ENCODE data around the gene ANKRD30B. TPM values are rescaled to one million over a fixed set of nuclear protein-coding genes. Genes with fewer than 3 reads are reported as not detected.
"Not testable (repeated sequence)": the region's sequence is repeated elsewhere in the genome, so short reads cannot be mapped to it uniquely, and the experiment has no call there.

The ANKRD30B gene
- total RNA-seq, 6 experiments from 2014 or later, result not detected

GRCh38 chr18:14781671-14782070 is 33.7 kb downstream of the ANKRD30B start:
- Mint-ChIP-seq H3K9me3 (peaks cover 37% of the 10 kb centered on the region), H3K27ac (no peak overlapping the region)

GRCh38 chr18:14784133-14784532 is 36.2 kb downstream of the ANKRD30B start:
- Mint-ChIP-seq H3K4me1 (ENCODE audit: low read depth) (no peaks in the 10 kb centered on the region), H3K36me3 (ENCODE audit: low read depth) (no peaks in the 10 kb centered on the region; the same call in 1 of the 2 replicates), H3K27me3 (ENCODE audit: insufficient read depth) (no peaks in the 10 kb centered on the region), H3K27ac (no peak overlapping the region), H3K4me3 (no peak overlapping the region), H3K9me3 (peaks cover 26% of the 10 kb centered on the region)
- no peak for DNase-seq
- TF ChIP-seq, protein P1, sequence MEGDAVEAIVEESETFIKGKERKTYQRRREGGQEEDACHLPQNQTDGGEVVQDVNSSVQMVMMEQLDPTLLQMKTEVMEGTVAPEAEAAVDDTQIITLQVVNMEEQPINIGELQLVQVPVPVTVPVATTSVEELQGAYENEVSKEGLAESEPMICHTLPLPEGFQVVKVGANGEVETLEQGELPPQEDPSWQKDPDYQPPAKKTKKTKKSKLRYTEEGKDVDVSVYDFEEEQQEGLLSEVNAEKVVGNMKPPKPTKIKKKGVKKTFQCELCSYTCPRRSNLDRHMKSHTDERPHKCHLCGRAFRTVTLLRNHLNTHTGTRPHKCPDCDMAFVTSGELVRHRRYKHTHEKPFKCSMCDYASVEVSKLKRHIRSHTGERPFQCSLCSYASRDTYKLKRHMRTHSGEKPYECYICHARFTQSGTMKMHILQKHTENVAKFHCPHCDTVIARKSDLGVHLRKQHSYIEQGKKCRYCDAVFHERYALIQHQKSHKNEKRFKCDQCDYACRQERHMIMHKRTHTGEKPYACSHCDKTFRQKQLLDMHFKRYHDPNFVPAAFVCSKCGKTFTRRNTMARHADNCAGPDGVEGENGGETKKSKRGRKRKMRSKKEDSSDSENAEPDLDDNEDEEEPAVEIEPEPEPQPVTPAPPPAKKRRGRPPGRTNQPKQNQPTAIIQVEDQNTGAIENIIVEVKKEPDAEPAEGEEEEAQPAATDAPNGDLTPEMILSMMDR (IDR thresholded peaks at IDR 0.05), result no peak

More at GRCh38 chr18:14781671-14782070, 33.7 kb downstream of the ANKRD30B start:
- no peaks in the 10 kb centered on the region for H3K4me1 Mint-ChIP-seq (ENCODE audit: low read depth)
- H3K27me3 Mint-ChIP-seq (ENCODE audit: insufficient read depth), result no peaks in the 10 kb centered on the region
- no peak overlapping the region for H3K4me3 Mint-ChIP-seq
- TF ChIP-seq, protein P1 (IDR thresholded peaks at IDR 0.05), result no peak
- DNase-seq, result no peak
- no peaks in the 10 kb centered on the region; the same call in 1 of the 2 replicates for H3K36me3 Mint-ChIP-seq (ENCODE audit: low read depth)

DNA sequence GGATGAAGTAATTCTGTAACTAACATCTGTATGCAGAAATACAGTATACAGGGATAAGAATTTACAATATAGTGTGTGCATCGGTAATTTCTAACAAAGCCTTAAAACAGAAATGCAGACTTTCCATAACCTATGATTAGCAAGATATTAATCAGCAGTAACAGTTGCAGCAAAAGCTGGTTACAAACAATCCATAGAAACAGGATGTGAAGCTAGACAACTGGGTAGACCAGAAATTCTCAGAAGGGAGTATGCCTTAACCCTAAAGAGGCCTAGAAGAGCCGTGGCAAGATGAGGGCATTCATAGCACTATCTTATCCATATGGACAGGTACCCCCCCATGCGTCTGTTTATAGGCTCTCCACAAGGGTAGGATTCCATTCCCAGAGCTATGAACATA is 48.9 kb downstream of the ANKRD30B start:
- not testable (repeated sequence) for H3K4me3 Mint-ChIP-seq; H3K9me3 Mint-ChIP-seq; DNase-seq; H3K27me3 Mint-ChIP-seq (ENCODE audit: insufficient read depth); H3K36me3 Mint-ChIP-seq (ENCODE audit: low read depth); H3K27ac Mint-ChIP-seq; H3K4me1 Mint-ChIP-seq (ENCODE audit: low read depth)

GRCh38 chr18:14797969-14798764 is 50.2 kb downstream of the ANKRD30B start:
- not testable (repeated sequence) for H3K4me1 Mint-ChIP-seq (ENCODE audit: low read depth); H3K27ac Mint-ChIP-seq; H3K9me3 Mint-ChIP-seq; H3K36me3 Mint-ChIP-seq (ENCODE audit: low read depth); H3K27me3 Mint-ChIP-seq (ENCODE audit: insufficient read depth); DNase-seq; H3K4me3 Mint-ChIP-seq

DNA sequence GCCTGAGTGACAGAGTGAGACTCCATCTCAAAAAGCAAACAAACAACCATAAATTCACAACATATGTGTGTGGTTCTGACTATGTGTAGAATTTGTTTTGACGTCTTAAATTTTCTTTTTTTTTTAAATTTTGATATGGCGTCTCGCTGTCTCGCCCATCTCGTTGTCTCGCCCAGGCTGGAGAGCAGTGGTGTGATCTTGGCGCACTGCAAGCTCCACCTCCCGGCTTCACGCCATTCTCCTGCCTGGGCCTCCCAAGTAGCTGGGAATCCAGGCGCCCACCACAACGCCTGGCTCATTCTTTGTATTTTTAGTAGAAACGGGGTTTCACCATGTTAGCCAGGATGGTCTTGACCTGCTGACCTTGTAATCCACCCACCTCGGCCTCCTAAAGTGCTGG is 63.1 kb downstream of the ANKRD30B start:
- H3K36me3 Mint-ChIP-seq (ENCODE audit: low read depth); H3K4me3 Mint-ChIP-seq; H3K27me3 Mint-ChIP-seq (ENCODE audit: insufficient read depth); DNase-seq; H3K27ac Mint-ChIP-seq; H3K4me1 Mint-ChIP-seq (ENCODE audit: low read depth); H3K9me3 Mint-ChIP-seq: not testable (repeated sequence)

DNA sequence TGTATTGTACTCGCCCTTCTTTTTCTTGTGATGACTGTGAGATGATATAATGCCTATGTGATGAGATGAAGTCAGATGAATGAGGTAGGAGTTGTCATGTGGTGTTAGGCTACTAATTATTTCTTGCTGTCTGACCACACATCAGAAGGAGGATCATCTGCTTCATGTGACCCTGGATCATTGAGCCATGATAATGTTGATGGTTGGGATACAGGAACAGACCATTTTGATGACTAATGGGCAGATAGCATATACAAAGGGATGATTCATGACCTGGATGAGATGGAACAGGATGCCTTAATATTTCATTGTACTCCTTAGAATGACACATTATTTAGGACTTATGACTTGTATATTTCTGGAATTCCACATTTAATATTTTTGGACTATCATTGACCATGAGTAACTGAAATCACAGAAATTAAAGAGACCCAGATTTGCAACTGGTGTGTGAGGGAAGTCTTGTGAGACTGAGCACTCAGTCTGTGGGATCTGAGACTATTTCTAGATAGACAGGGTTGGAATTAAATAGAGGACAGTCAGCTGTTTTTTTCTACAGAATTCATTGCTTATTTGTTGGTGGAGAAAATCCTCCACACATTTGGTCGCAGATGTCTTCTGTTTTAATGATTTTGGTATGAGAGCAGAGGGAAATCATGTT is 79.1 kb downstream of the ANKRD30B start:
- not testable (repeated sequence) for H3K27ac Mint-ChIP-seq; DNase-seq; H3K4me1 Mint-ChIP-seq (ENCODE audit: low read depth); H3K27me3 Mint-ChIP-seq (ENCODE audit: insufficient read depth); H3K36me3 Mint-ChIP-seq (ENCODE audit: low read depth); H3K4me3 Mint-ChIP-seq
- H3K9me3 Mint-ChIP-seq, result peaks cover 35% of the 10 kb centered on the region

DNA sequence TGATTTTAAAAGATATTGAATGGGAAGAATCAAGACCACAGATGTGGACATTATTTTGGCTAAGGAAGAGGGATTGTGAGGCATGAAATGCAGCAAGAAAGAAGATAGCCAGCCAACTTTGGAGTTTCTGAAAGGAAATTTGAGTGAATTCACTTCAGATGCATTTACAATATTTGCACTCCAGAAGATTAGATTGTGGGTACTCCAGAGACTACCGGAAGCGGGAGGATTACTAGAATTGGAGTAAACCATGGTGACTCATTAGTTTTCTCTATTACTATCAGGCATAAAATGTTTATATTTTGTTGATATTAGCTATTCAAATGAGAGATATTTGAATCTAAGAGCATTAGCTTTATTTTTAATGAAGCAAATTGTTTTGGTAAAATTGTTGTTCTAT is 93.6 kb downstream of the ANKRD30B start:
- not testable (repeated sequence) for H3K27me3 Mint-ChIP-seq (ENCODE audit: insufficient read depth); H3K27ac Mint-ChIP-seq; H3K36me3 Mint-ChIP-seq (ENCODE audit: low read depth); H3K4me3 Mint-ChIP-seq; DNase-seq; H3K4me1 Mint-ChIP-seq (ENCODE audit: low read depth)
- peaks cover 16% of the 10 kb centered on the region for H3K9me3 Mint-ChIP-seq

GRCh38 chr18:14851533-14851932 is 103.6 kb downstream of the ANKRD30B start:
- H3K27me3 Mint-ChIP-seq (ENCODE audit: insufficient read depth); H3K4me1 Mint-ChIP-seq (ENCODE audit: low read depth); H3K4me3 Mint-ChIP-seq; H3K36me3 Mint-ChIP-seq (ENCODE audit: low read depth); H3K27ac Mint-ChIP-seq; DNase-seq: not testable (repeated sequence)
- peaks cover 13% of the 10 kb centered on the region for H3K9me3 Mint-ChIP-seq

GRCh38 chr18:14855634-14856033 is 107.7 kb downstream of the ANKRD30B start:
- H3K36me3 Mint-ChIP-seq (ENCODE audit: low read depth); DNase-seq; H3K27me3 Mint-ChIP-seq (ENCODE audit: insufficient read depth); H3K27ac Mint-ChIP-seq; H3K9me3 Mint-ChIP-seq; H3K4me1 Mint-ChIP-seq (ENCODE audit: low read depth); H3K4me3 Mint-ChIP-seq: not testable (repeated sequence)

- not testable (repeated sequence) for H3K27ac Mint-ChIP-seq; H3K4me1 Mint-ChIP-seq (ENCODE audit: low read depth); H3K4me3 Mint-ChIP-seq; H3K27me3 Mint-ChIP-seq (ENCODE audit: insufficient read depth); DNase-seq; H3K36me3 Mint-ChIP-seq (ENCODE audit: low read depth)
- peaks cover 10% of the 10 kb centered on the region; the same call in 1 of the 2 replicates for H3K9me3 Mint-ChIP-seq
Measured at GRCh38 chr18:14856256-14856655, 108.3 kb downstream of the ANKRD30B start.

DNA sequence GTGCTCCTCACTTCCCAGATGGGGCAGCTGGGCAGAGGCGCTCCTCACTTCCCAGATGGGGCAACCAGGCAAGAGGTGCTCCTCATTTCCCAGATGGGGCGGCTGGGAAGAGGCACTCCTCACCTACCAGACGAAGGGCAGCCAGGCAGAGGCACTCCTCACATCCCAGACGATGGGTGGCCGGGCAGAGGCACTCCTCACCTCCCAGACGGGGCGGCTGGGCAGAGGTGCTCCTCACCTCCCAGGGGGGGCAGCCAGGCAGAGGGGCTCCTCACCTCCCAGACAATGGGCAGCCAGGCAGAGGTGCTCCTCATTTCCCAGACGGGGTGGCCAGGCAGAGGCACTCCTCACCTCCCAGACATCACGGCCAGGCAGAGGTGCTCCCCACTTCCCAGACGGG is 110.5 kb downstream of the ANKRD30B start:
- not testable (repeated sequence) for H3K27ac Mint-ChIP-seq; H3K27me3 Mint-ChIP-seq (ENCODE audit: insufficient read depth); H3K36me3 Mint-ChIP-seq (ENCODE audit: low read depth); H3K4me1 Mint-ChIP-seq (ENCODE audit: low read depth); H3K4me3 Mint-ChIP-seq; DNase-seq
- H3K9me3 Mint-ChIP-seq, result peaks cover 16% of the 10 kb centered on the region

- not testable (repeated sequence) for H3K27ac Mint-ChIP-seq; H3K27me3 Mint-ChIP-seq (ENCODE audit: insufficient read depth); H3K36me3 Mint-ChIP-seq (ENCODE audit: low read depth); DNase-seq; H3K4me3 Mint-ChIP-seq; H3K4me1 Mint-ChIP-seq (ENCODE audit: low read depth)
- H3K9me3 Mint-ChIP-seq, result peaks cover 16% of the 10 kb centered on the region
Measured at GRCh38 chr18:14859995-14860394, 112.0 kb downstream of the ANKRD30B start.
